GM12878 (cell line): ENCODE results near the gene GDNF. TPM values are rescaled to one million over a fixed set of nuclear protein-coding genes. Genes with fewer than 3 reads are reported as not detected.

Experiments
- ATAC-seq: fragments of 200-7000 bp; cut with Tn5 transposase; 3 replicates; pipeline ENCODE4 v1.9.1; 2020; ENCODE audit warnings: mild to moderate bottlenecking, moderate library complexity
- BruUV-seq: library from RNA; stranded (reverse); fragments of 400-500 nt; replicated peaks from 2 replicates; lab custom pipeline; 2021; lab: Mats Ljungman, UMichigan
- CTCF ChIA-PET: fragments of 300-600 bp; sonication (Branson Sonifier 250); formaldehyde crosslinking; extraction: SDS; loops from one replicate; lab custom pipeline; 2021; ENCODE audit warnings: inconsistent platforms; lab: Yijun Ruan, JAX
- POLR2A ChIA-PET: fragments of 350-600 bp; formaldehyde crosslinking; extraction: SDS; loops from one replicate; lab custom pipeline; 2021; ENCODE audit warnings: inconsistent platforms; lab: Charles Lee
- RAD21 ChIA-PET: fragments of 300-600 bp; sonication (Branson Sonifier 250); formaldehyde crosslinking; loops from one replicate; lab custom pipeline; 2023; ENCODE audit warnings: antibody characterized with exemption; ENCODE audit not compliant: unreplicated experiment; lab: Charles Lee
- SMC1A ChIA-PET: fragments of 300-600 bp; sonication (Branson Sonifier 250); formaldehyde crosslinking; loops from one replicate; lab custom pipeline; 2023; ENCODE audit not compliant: unreplicated experiment, uncharacterized antibody; lab: Charles Lee
- DNase-seq: peaks from one replicate; pipeline ENCODE4 v3.0.0-alpha.2; 2011; ENCODE audit warnings: low read depth, low spot score
- FAIRE-seq: peaks from 3 replicates; lab custom pipeline; 2011; peaks lifted over from hg19 to GRCh38; lab: Jason Lieb, UNC
- H2AFZ ChIP-seq: 2 replicates; pipeline ENCODE4 v1.6.0; 2011; ENCODE audit warnings: low read depth, low read length, control low read depth; ENCODE audit not compliant: control insufficient read depth
- H3K27ac ChIP-seq: 2 replicates; pipeline ENCODE4 v1.5.1; 2011; ENCODE audit warnings: control low read depth; ENCODE audit not compliant: control insufficient read depth, insufficient read depth
- H3K27me3 ChIP-seq, 2 experiments: replicated peaks in 1 of 2; 2 replicates each; pipeline versions ENCODE4 v1.6.0 to v1.6.1; 2011; ENCODE audit warnings: low read length in 1 of 2; ENCODE audit not compliant: control insufficient read depth in 2 of 2, insufficient read depth in 2 of 2
- H3K36me3 ChIP-seq, 2 experiments: 2 replicates each; pipeline ENCODE4 v1.5.1; 2011; ENCODE audit warnings: low read length in 1 of 2; ENCODE audit not compliant: control insufficient read depth in 2 of 2, insufficient read depth in 2 of 2
- H3K4me1 ChIP-seq: 2 replicates; pipeline ENCODE4 v1.6.1; 2011; ENCODE audit warnings: mild to moderate bottlenecking, low read length, moderate library complexity, mixed read lengths; ENCODE audit not compliant: control insufficient read depth, insufficient read depth
- H3K4me2 ChIP-seq: 2 replicates; pipeline ENCODE4 v1.6.0; 2011; ENCODE audit warnings: control low read depth; ENCODE audit not compliant: control insufficient read depth, insufficient read depth
- H3K4me3 ChIP-seq: fragments of 200-600 bp; sonication (generic); 2 replicates; pipeline ENCODE4 v1.5.1; 2016
- H3K79me2 ChIP-seq: 2 replicates; pipeline ENCODE4 v1.6.0; 2011; ENCODE audit warnings: low read length; ENCODE audit not compliant: control insufficient read depth, insufficient read depth
- H3K9ac ChIP-seq: 2 replicates; pipeline ENCODE4 v1.8.0; 2011; ENCODE audit warnings: low read length, control low read depth, mixed read lengths; ENCODE audit not compliant: control insufficient read depth, insufficient read depth
- H3K9me3 ChIP-seq: replicated peaks from 3 replicates; pipeline ENCODE4 v1.5.1; 2011; ENCODE audit warnings: mild to moderate bottlenecking, low read length; ENCODE audit not compliant: control insufficient read depth, insufficient read depth
- H4K20me1 ChIP-seq: 2 replicates; pipeline ENCODE4 v1.6.0; 2011; ENCODE audit not compliant: control insufficient read depth, insufficient read depth
- BCL11A ChIP-seq: IDR thresholded peaks from 2 replicates; pipeline ENCODE4 v1.6.1; 2011; ENCODE audit warnings: low read depth, low read length
- CHD4 ChIP-seq: fragments of 200-600 bp; sonication (generic); IDR thresholded peaks from 2 replicates; pipeline ENCODE4 v1.6.1; 2016; ENCODE audit warnings: mild to moderate bottlenecking
- FOXK2 ChIP-seq: fragments of 450-650 bp; IDR thresholded peaks from 2 replicates; pipeline ENCODE4 v1.6.1; 2017; ENCODE audit warnings: mild to moderate bottlenecking, moderate library complexity
- HDAC6 ChIP-seq: fragments of 200-600 bp; sonication (generic); IDR thresholded peaks from one replicate; pipeline ENCODE4 v1.8.0; 2017; ENCODE audit warnings: antibody characterized with exemption; ENCODE audit not compliant: unreplicated experiment
- IRF4 ChIP-seq: IDR thresholded peaks from 2 replicates; pipeline ENCODE4 v1.6.1; 2011; ENCODE audit warnings: low read depth, low read length
- JUNB ChIP-seq: IDR thresholded peaks from 2 replicates; pipeline ENCODE4 v1.6.1; 2016; ENCODE audit warnings: antibody characterized with exemption, mild to moderate bottlenecking
- KAT2A ChIP-seq: conservative IDR thresholded peaks from 2 replicates; pipeline ENCODE4 v1.6.1; 2011; ENCODE audit warnings: low read depth, low read length; ENCODE audit not compliant: control insufficient read depth
- MXI1 ChIP-seq: fragments of 150-350 bp; IDR thresholded peaks from 2 replicates; pipeline ENCODE4 v1.6.1; 2011; ENCODE audit warnings: low read depth, mild to moderate bottlenecking, inconsistent platforms, low read length, improper control_type of control experiment
- NKRF ChIP-seq: fragments of 450-650 bp; conservative IDR thresholded peaks from 2 replicates; pipeline ENCODE4 v1.6.1; 2017; ENCODE audit warnings: mild to moderate bottlenecking, moderate library complexity
- NR2F1 ChIP-seq: fragments of 450-650 bp; conservative IDR thresholded peaks from 2 replicates; pipeline ENCODE4 v1.6.1; 2017; ENCODE audit warnings: mild to moderate bottlenecking
- PML ChIP-seq: IDR thresholded peaks from 2 replicates; pipeline ENCODE4 v1.6.1; 2012; ENCODE audit warnings: low read length, inconsistent platforms
- RBBP5 ChIP-seq: fragments of 200-600 bp; sonication (generic); conservative IDR thresholded peaks from 2 replicates; pipeline ENCODE4 v1.6.1; 2016
- RELA ChIP-seq: fragments of 450-650 bp; IDR thresholded peaks from 2 replicates; pipeline ENCODE4 v1.8.0; 2014; ENCODE audit warnings: borderline replicate concordance; ENCODE audit not compliant: partially characterized antibody
- RUNX3 ChIP-seq: IDR thresholded peaks from 2 replicates; pipeline ENCODE4 v1.6.1; 2012; ENCODE audit warnings: low read length, inconsistent platforms
- SIN3A ChIP-seq: IDR thresholded peaks from 2 replicates; pipeline ENCODE4 v1.6.1; 2012; ENCODE audit warnings: low read depth, low read length, improper control_type of control experiment
- SMAD1 ChIP-seq: fragments of 450-650 bp; IDR thresholded peaks from 2 replicates; pipeline ENCODE4 v1.6.1; 2018; ENCODE audit warnings: mild to moderate bottlenecking, low read depth; ENCODE audit not compliant: partially characterized antibody
- SMARCA5 ChIP-seq: fragments of 450-650 bp; IDR thresholded peaks from 2 replicates; pipeline ENCODE4 v1.6.1; 2017; ENCODE audit warnings: mild to moderate bottlenecking
- TCF7 ChIP-seq: IDR thresholded peaks from 2 replicates; pipeline ENCODE4 v1.6.1; 2014; ENCODE audit warnings: antibody characterized with exemption, borderline replicate concordance
- ZNF207 ChIP-seq: fragments of 450-650 bp; IDR thresholded peaks from 2 replicates; pipeline ENCODE4 v1.6.1; 2014; ENCODE audit warnings: antibody characterized with exemption, mild to moderate bottlenecking, borderline replicate concordance
- ZNF274 ChIP-seq: IDR thresholded peaks from one replicate; pipeline ENCODE4 v1.8.0; 2011; ENCODE audit not compliant: insufficient read length, insufficient read depth
- ZNF384 ChIP-seq: IDR thresholded peaks from 2 replicates; pipeline ENCODE4 v1.6.1; 2012; ENCODE audit warnings: low read depth, mild to moderate bottlenecking, low read length, improper control_type of control experiment, borderline replicate concordance
- WGBS: methylation state at CpG from one replicate; pipeline ENCODE4 v1.1.6; 2016; ENCODE audit warnings: low lambda C conversion rate; ENCODE audit not compliant: insufficient replicate concordance, insufficient coverage; ENCODE audit errors: missing lambda C conversion rate; 5-methylcytosine and 5-hydroxymethylcytosine counted together
- in situ Hi-C: fragments of 300-500 bp; cut with MboI; formaldehyde crosslinking; loops from 9 replicates; pipeline ENCODE4 v1.14.3; 2018; ENCODE audit warnings: mixed read lengths
- intact Hi-C: fragments of 100-400 bp; cut with micrococcal nuclease; formaldehyde crosslinking; loops from one replicate; pipeline ENCODE4 v1.14.2; 2022; ENCODE audit not compliant: unreplicated experiment
- polyA plus RNA-seq, 11 experiments: library from polyadenylated mRNA; depleted of rRNA in 4 of 11; unstranded in 6 of 11; stranded (reverse) in 5 of 11; fragments of >200 nt; fragmentation: Nextera tagmentation in 4 of 11; fragmentation: Illumina TruSeq in 1 of 11; extraction: Ambion mirVana in 4 of 11; extraction: Trizol in 1 of 11; gene quantifications; 1 replicate in 1 of 11; 2 replicates in 10 of 11; pipeline versions ENCODE4 v1.2.1 to v1.2.3, GENCODE V29; 2011 to 2016; ENCODE audit warnings: inconsistent platforms in 2 of 11, missing spikeins in 2 of 11, low read depth in 1 of 11
- total RNA-seq, 4 experiments: library from RNA; depleted of rRNA in 3 of 4; stranded (reverse); fragments of >200 nt in 3 of 4; fragmentation: Illumina TruSeq in 1 of 4; extraction: Trizol in 1 of 4; gene quantifications; 2 replicates each; pipeline versions ENCODE4 v1.2.1 to v1.2.3, GENCODE V29; 2013 to 2021

Gene GDNF
- total and polyA plus RNA-seq, 10 of the 15 experiments (the other 5 are each of a cell fraction or from before 2014, with no cell fraction given) = not detected

- Histone ChIP-seq H4K20me1 (no peaks in the 10 kb centered on the region), H3K27ac (no peak overlapping the region), H3K9ac (no peak overlapping the region), H3K36me3 (no peaks in the 10 kb centered on the region), H3K4me1 (no peaks in the 10 kb centered on the region), H3K79me2 (no peaks in the 10 kb centered on the region), H3K4me3 (no peak overlapping the region), H3K9me3 (no peaks in the 10 kb centered on the region), H3K27me3 (no peaks in the 10 kb centered on the region), H2AFZ (no peak overlapping the region), H3K4me2 (no peak overlapping the region)
- TF ChIP-seq NR2F1 (no peak), ZNF384 (no peak), RBBP5 (no peak), SMAD1 (no peak), NKRF (no peak)
- ChIA-PET POLR2A (no interaction called here), CTCF (no interaction called here), SMC1A (no interaction called here), RAD21 (no interaction called here)
- BruUV-seq = no TSS peak
- ATAC-seq (no peak), FAIRE-seq (no peak), DNase-seq (no peak)
- in situ Hi-C loops (no loop called here), intact Hi-C loops (no loop called here)
- WGBS = 0% methylated on average over 2 of the region's 2 CpGs
Measured at GRCh38 chr5:37869216-37869615, 29.4 kb upstream of the GDNF start.

- Histone ChIP-seq H3K27me3 (no peaks in the 10 kb centered on the region), H3K27ac (no peak overlapping the region), H3K9ac (no peak overlapping the region), H2AFZ (no peak overlapping the region), H3K4me2 (no peak overlapping the region), H3K4me1 (no peaks in the 10 kb centered on the region), H3K36me3 (no peaks in the 10 kb centered on the region), H3K4me3 (no peak overlapping the region), H4K20me1 (no peaks in the 10 kb centered on the region), H3K9me3 (no peaks in the 10 kb centered on the region), H3K79me2 (no peaks in the 10 kb centered on the region)
- intact Hi-C loops (no loop called here), in situ Hi-C loops (no loop called here)
- ATAC-seq (no peak), FAIRE-seq (no peak), DNase-seq (no peak)
- no TSS peak for BruUV-seq
- RAD21 ChIA-PET = no interaction called here
- SMC1A ChIA-PET = interaction anchor here (0.8 to 0.9 kb wide), 2 partner anchors 10 to 11 kb away, joined by 3 read pairs; no protein-coding TSS in a partner anchor
- WGBS = 50% methylated on average over 3 of the region's 3 CpGs
- POLR2A ChIA-PET = no interaction called here
- CTCF ChIA-PET = interaction anchor here (0.7 kb wide), 2 partner anchors 10 to 13 kb away, joined by 3 read pairs; no protein-coding TSS in a partner anchor
- TF ChIP-seq TCF7 (no peak), KAT2A (no peak), SMARCA5 (no peak), IRF4 (no peak), PML (no peak), JUNB (no peak), ZNF207 (no peak), HDAC6 (no peak), CHD4 (no peak), RUNX3 (no peak), SIN3A (no peak), ZNF274 (no peak), BCL11A (no peak), MXI1 (no peak), RELA (no peak), FOXK2 (no peak)
Measured at GRCh38 chr5:37867654-37868053, 27.8 kb upstream of the GDNF start.
